Raji (cell line): Measurements from ENCODE around the gene KLK4.

ENCODE experiments used
- POLR2A ChIP-seq: IDR thresholded peaks from 2 replicates; pipeline ENCODE4 v1.6.1; 2011; ENCODE audit warnings: low read depth, low read length, control low read depth; ENCODE audit not compliant: insufficient read depth

Gene KLK4

DNA sequence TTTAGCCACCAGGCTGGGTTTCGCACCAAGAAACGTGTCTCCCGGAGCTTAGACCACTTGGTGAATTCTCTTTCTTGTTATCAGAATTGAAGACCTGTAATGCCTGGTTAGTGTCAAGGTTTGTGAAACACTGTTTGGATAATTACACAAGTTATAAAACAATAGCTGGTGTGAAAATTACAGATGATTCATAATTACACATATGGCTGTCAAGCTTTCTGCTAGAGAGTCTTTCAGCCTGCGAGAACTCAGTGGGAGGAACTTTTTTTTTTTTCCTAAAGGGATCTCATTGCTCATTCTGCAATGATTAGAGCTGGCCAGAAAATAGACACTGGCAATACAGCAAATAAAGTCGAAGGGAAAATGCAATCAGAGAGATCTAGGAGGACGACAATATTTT is 13.4 kb upstream of the KLK4 start:
- no peak for TF ChIP-seq POLR2A

DNA sequence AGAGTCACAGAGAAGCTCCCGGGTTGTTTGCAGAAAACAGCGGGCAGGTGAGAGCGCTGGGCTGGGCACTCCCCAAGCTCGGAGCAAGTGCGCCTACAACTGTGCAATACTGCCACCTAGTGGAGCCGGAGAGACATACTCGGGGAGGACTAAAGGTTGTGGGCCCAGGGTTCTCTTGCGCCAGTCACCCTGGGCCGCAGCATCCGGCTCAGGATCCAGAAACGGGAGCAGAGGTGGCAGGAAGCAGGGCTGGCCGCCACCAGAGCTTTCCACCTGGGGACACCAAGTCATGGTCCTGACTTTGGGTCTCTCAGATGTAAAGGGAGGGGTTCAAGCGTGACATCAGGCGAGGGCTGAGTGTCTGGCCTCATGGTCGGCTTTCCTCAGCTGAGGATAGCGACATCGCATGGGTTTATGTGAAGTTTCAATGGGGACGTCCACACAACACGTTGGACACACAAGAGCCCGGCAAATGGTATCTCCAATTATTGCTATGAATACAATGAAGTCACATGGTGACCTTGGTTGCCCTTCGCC is 11.2 kb upstream of the KLK4 start:
- TF ChIP-seq POLR2A: no peak

DNA sequence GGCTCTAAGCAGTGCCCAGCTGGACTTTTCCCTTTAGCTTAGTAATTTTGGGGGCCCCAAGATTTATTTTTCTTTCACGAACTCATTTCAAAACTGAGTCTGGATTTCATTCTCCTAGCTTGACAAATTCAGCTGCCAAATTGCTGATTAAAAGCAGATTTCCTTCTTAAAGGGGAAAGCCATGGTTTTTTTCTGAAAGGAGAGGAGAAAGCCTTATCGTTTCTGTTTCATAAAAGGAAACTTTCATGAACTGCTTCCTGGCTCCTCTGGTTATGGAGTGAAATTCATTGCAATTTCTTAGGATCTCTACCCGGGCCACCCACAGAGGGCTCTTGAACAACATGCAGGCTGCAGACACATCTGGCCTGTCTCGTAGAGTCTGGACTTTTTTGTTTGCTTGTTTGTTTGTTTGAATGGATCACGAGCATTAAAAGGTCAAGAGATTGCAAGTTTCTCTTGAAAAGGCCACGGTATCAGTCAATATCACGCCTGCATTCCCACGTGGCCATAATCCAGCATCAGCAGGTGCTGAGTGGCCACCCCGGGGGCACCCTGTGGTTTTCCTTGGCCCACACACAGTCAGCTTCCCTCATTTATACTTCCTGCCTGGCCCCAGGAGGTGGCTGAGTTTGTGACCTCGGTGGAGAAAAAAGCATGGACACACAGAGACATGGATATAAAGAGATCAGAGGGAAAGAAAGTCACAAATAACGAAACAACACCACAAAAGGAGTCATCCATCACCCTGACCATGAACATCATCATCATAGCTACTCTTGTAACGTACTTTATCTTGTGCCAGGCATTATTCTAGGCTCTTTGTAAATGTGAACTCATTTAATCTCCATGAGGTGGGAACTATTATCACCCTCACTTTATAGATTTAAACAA is 10.5 kb upstream of the KLK4 start:
- TF ChIP-seq POLR2A: no peak

DNA sequence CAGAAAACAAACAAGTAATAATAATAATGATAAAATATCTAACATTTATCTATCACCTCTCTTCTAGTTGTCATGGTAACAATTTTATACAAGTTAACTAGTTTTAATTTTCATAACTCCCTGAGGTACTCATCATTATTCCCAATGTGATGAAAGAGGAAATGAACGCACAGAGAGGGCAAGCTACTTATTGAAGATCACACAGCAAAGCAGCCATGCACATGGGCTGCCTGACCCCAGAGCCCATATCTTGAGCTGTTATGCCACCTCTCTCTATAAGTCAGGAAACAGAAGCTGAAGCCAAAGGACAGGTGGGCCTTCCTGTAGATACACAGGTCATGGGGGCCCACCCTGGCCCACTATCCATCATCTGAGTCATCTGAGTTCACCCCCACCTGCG is 4.9 kb upstream of the KLK4 start:
- no peak for TF ChIP-seq POLR2A

DNA sequence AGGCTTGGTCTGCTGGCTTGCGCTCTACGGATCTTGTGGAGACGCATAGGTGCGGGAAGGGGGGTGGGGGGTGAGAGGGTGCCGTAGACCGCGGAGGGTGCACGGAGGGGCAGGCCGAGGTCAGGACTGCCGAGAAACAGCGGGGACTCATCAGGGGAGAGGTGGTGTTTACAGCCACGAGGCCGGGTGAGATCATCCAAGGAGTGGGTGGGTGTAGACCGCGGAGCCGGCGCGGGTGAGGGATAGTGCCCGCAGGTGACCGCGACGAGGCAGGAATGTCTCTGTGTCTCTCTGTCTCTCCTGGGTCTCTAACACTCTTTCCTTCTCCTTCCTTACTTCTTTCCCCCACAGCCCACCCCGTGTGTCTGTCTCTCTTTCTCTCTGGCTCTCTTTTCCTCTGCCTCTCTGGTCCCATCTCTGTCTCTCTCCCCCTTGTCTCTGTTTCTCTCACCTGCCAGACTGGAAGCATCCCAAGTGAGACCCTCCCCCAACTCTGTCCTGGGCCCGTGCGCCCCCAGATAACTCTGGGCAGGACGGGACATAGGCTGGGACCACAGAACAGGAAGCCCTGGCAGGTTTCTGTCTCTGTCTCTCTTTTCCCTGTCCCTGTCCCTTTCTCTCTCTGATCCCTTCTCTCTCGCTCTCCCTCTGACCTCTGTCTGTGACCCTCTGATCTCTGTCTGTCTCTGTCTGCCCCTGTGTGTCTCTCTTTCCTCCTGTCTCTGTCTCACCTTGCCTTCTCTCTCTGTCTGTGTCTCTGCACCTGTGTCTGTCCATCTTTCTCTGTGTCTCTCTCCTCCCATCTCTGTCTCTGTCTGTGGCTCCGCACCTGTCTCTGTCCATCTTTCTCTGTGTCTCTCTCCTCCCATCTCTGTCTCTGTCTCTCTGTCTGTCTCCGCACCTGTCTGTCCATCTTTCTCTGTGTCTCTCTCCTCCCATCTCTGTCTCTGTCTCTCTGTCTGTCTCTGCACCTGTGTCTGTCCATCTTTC is 1.8 kb upstream of the KLK4 start:
- TF ChIP-seq POLR2A: no peak

DNA sequence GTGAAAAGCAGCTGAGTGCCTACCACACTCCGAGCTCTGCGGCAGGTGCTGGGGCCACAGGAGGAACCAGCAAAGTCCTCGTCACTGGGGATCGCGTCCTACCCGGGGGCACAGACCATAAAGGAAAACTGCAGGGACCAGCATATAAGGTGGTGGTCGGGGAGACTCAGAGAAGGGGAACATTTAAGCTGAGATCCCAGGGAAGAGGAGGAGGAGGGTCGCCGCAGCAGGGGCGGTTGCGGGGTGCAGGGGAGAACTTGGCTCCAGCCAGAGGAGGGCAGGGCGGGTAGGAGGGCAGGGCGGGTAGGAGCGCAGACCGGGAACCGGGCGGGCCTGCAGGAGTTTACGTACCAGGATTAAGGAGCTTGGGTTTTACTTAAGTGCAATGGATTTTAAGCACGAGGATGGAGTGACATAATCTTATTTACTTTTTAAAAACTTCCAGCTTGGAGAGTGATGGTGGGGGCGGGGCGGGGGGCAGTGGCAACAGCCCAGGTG is 956 bp upstream of the KLK4 start:
- TF ChIP-seq POLR2A: no peak

DNA sequence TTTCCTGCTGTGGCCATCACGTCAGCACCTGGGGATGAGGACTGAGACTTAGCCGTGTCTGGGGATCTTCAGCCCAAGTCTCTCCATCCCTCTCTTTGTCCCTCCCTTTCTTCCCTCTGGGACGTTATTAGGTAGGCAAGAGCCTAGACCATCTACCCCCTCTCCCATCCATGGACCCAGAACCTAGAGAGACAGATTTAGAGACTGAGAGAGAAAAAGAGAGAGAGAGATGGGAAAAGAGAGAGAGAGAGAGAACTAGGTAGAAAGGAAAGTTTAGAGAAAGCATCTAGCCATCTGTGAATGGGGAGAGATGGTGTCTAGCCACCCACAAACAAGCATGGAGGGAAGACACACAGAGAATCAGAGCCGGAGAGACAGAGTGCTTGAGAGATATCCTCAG is 473 bp downstream of the KLK4 start:
- TF ChIP-seq POLR2A: no peak

DNA sequence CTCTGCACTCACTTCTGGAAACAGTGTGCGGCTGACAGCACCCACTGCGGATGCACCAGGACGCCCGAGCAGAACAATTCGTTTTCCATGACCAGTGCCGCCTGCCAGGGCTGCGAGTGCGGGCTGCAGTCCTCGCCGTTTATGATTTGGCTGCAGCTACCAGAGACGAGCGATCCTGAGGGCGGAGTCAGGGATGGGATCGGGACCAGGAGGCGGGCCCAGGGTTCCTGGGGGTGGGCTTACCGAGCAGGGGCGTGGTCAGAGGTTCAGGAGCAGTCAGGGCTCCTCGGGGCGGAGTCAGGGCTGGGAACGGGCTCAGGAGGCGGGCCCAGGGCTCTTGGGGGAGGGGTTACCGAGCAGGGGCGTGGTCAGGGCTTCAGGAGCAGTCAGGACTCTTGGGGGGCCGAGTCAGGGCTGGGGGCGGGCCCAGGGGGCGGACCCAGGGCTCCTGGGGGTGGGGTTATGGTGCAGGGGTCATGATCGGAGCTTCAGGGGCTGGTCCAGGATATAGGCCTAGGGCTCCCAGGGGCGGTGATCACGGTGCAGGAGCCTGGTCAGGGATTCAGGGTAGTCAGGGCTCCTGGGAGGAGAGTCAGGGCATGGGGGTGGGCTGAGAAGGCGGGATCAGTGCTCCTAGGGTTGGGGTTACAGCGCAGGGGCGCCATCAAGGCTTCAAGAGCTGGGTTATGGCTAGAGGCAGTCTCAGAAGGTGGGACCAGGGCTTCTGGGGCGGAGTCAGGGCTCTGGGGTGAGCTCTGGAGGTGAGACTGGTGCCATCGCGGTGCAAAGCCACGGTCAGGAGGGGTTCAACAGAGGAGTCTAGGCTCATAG is 1.7 kb downstream of the KLK4 start:
- TF ChIP-seq POLR2A: no peak

DNA sequence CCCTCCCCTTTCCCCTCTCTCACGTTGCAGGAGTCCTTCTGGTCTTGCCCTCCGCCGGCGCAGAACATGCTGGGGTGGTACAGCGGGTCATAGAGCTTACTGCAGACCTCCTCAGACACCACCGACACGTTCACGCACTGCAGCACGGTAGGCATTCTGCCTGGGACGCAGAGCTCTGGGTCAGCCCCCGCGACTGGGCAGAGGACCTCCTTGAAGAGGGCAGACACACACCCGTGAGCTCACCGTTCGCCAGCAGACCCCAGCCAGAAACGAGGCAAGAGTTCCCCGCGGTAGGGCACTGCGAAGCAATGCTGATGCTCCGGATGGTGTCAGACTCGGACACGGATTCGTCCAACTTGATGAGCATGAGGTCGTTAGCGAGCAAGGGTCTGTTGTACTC is 2.9 kb downstream of the KLK4 start:
- TF ChIP-seq POLR2A: no peak

DNA sequence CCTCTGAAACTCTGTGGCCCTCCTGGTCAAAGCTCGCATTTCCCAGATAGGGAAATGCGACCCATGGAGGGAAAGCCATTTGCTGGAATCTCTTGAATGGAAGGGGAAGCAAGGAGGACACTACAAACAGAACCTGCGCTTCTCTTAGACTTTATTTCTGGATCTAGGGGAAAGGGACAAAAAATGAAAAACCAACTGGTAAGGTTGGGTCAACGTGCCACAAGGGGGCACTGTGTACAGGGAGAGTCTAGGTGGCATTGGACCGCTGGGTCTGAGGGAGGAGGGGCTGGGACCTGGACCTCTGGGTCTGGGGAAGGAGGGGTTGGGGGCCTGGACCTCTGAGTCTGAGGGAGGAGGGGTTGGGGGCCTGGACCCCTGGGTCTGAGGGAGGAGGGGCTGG is 5.0 kb downstream of the KLK4 start:
- TF ChIP-seq POLR2A: no peak

DNA sequence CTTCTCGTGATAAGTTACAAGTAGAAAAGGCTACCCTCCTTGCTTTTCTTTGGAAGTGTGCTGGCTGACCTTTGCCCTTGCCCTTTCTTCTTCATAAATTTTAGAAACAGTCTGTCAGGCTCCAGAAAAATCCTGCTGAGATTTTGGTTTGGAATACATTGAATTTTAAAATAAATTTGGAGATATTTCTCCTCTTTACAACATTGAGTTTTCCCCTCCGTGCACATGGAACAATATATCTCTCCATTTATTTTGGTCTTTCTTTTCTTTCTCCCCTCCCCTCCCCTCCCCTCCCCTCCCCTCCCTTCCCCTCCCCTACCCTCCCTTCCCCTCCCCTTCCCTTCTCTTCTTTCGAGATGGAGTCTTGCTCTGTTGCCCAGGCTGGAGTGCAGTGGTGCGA is 8.6 kb downstream of the KLK4 start:
- no peak for TF ChIP-seq POLR2A

DNA sequence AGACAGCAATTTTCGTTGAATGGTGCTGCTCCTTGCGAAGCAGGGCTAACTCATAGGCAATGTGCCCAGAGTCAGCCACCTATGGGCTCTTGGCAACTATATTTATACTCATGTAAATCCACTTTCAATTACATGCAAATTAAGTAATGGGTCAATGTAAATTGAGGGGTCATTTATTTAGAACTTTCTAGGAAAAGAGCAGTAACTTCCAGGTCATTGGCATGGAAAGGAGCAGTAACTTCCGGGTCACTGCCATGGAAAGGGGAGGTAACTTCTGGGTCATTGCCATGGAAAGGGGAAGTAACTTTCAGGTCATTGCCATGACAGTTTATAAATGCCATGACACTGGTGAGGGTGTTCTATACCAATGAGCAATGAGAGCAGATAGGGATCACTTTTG is 11.6 kb downstream of the KLK4 start:
- TF ChIP-seq POLR2A: no peak

DNA sequence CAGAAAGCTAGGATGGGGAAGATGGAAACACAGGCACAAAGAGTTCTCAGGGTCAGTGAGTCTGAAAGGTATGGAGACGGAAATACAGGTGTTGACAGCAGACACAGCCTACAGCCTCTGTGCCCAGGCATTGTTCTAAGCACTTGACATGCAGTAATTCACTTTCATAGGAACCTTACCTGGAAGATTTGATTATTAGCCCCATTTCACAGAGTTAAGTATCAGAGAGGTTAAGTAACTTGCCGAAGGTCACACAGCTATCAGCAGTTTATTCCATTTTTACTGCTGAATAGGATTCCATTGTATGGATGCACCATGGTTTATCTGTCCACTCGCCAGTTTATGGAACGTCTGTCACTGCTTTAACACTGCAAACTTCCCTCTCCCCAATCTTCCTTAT is 13.2 kb downstream of the KLK4 start:
- TF ChIP-seq POLR2A: no peak

DNA sequence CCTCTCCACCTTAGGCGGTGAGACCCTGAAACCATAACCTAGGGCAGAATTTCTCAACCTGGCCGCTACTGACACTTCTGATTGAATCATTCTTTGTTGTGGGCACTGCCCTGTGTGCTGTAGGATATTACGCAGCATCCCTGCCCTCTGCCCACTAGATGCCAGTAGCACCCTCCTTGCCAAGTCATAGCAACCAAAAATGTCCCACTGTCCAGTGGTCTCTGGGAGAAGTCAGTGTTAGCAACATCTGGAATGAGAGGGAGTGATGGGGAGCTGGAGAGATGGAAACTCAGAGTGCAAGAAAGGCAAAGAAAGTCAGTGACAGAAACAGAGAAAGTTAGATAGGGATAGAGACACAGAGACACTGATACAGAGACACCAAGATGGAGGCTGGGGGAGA is 13.6 kb downstream of the KLK4 start:
- TF ChIP-seq POLR2A: no peak
